K562 (cell line): ENCODE results near the gene NUTF2. TPM values are rescaled to one million over a fixed set of nuclear protein-coding genes. Genes with fewer than 3 reads are reported as not detected.

ENCODE experiments used
- ATAC-seq: fragments of 200-7000 bp; cut with Tn5 transposase; 3 replicates; pipeline ENCODE4 v1.9.1; 2020; ENCODE audit warnings: moderate library complexity
- BruUV-seq: library from RNA; stranded (reverse); fragments of 400-500 nt; replicated peaks from 2 replicates; lab custom pipeline; 2021; lab: Mats Ljungman, UMichigan
- CTCF ChIA-PET: fragments of 300-600 bp; formaldehyde crosslinking; extraction: SDS; loops from one replicate; lab custom pipeline; 2021; ENCODE audit warnings: low intra/inter-chr PET ratio; lab: Yijun Ruan, JAX
- POLR2A ChIA-PET: fragments of 300-600, 350-650 bp; sonication (Branson Sonifier 250); formaldehyde crosslinking; extraction: SDS; loops from one replicate; lab custom pipeline; 2021; ENCODE audit warnings: antibody characterized with exemption, inconsistent platforms; lab: Yijun Ruan, JAX
- DNase-seq, 4 experiments: peaks; one replicate each; pipeline versions ENCODE4 v3.0.0 to v3.0.0-alpha.2; 2011 to 2018; ENCODE audit warnings: low spot score in 3 of 4, mixed read lengths in 3 of 4; ENCODE audit errors: extremely low read depth in 1 of 4
- FAIRE-seq: peaks from 2 replicates; lab custom pipeline; 2011; peaks lifted over from hg19 to GRCh38; lab: Jason Lieb, UNC
- H2AFZ ChIP-seq: 2 replicates; pipeline ENCODE4 v1.6.0; 2011; ENCODE audit warnings: low read depth, low read length, control low read depth, inconsistent platforms
- H3K27ac ChIP-seq: fragments of 200-600 bp; 3 replicates; pipeline ENCODE4 v1.8.0; 2011; ENCODE audit warnings: low read depth, mild to moderate bottlenecking, control low read depth, inconsistent platforms, low read length, moderate library complexity, mixed read lengths; ENCODE audit errors: extremely low read depth
- H3K27me3 ChIP-seq, 2 experiments: fragments of 300-600 bp in 1 of 2; 2 replicates in 1 of 2; 3 replicates in 1 of 2; pipeline versions ENCODE4 v1.6.0 to v1.8.0; 2011; ENCODE audit warnings: inconsistent platforms in 2 of 2, low read length in 2 of 2, mild to moderate bottlenecking in 1 of 2, mixed read lengths in 1 of 2, moderate library complexity in 1 of 2; ENCODE audit not compliant: control insufficient read depth in 2 of 2, insufficient read depth in 2 of 2
- H3K36me3 ChIP-seq: fragments of 300-600 bp; 3 replicates; pipeline ENCODE4 v1.8.0; 2011; ENCODE audit warnings: mild to moderate bottlenecking, low read length, inconsistent platforms; ENCODE audit not compliant: control insufficient read depth, insufficient read depth
- H3K4me1 ChIP-seq, 2 experiments: fragments of 200-600 bp in 1 of 2; replicated peaks in 1 of 2; 2 replicates in 1 of 2; 3 replicates in 1 of 2; pipeline versions ENCODE4 v1.5.1 to v1.8.0; 2011; ENCODE audit warnings: inconsistent platforms in 2 of 2, low read length in 2 of 2, mild to moderate bottlenecking in 1 of 2, mixed read lengths in 1 of 2, moderate library complexity in 1 of 2; ENCODE audit not compliant: control insufficient read depth in 2 of 2, insufficient read depth in 2 of 2
- H3K4me2 ChIP-seq: 2 replicates; pipeline ENCODE4 v1.6.1; 2011; ENCODE audit warnings: low read length, control low read depth, inconsistent platforms, mixed read lengths; ENCODE audit not compliant: insufficient read depth
- H3K4me3 ChIP-seq: fragments of 200-600 bp; sonication (generic), shearing (Covaris generic); 2 replicates; pipeline ENCODE4 v1.5.1; 2016; ENCODE audit warnings: control low read depth, inconsistent platforms
- H3K79me2 ChIP-seq: fragments of 200-600 bp; 3 replicates; pipeline ENCODE4 v1.8.0; 2011; ENCODE audit warnings: low read length, inconsistent platforms; ENCODE audit not compliant: control insufficient read depth, insufficient read depth
- H3K9ac ChIP-seq, 2 experiments: 2 replicates each; pipeline versions ENCODE4 v1.6.0 to v1.6.1; 2011; ENCODE audit warnings: low read depth in 2 of 2, low read length in 2 of 2, control low read depth in 1 of 2, inconsistent platforms in 1 of 2, mild to moderate bottlenecking in 1 of 2, mixed read lengths in 1 of 2; ENCODE audit not compliant: insufficient read depth in 1 of 2
- H3K9me1 ChIP-seq: one replicate; pipeline ENCODE4 v1.6.0; 2011; ENCODE audit warnings: inconsistent platforms, mild to moderate bottlenecking, low read length, moderate library complexity; ENCODE audit not compliant: control insufficient read depth, insufficient read depth
- H3K9me3 ChIP-seq: replicated peaks from 2 replicates; pipeline ENCODE4 v1.5.1; 2011; ENCODE audit warnings: low read depth, low read length, inconsistent platforms; ENCODE audit not compliant: control insufficient read depth, insufficient read depth
- H4K20me1 ChIP-seq: replicated peaks from 2 replicates; pipeline ENCODE4 v1.6.1; 2011; ENCODE audit warnings: low read length, inconsistent platforms, mixed read lengths; ENCODE audit not compliant: control insufficient read depth, insufficient read depth
- BDP1 ChIP-seq: IDR thresholded peaks from 3 replicates; pipeline ENCODE4 v1.6.1; 2011; ENCODE audit not compliant: insufficient read length, insufficient read depth
- BRCA1 ChIP-seq, 2 experiments: fragments of 450-650 bp in 1 of 2; sonication (generic) in 1 of 2; formaldehyde crosslinking in 1 of 2; IDR thresholded peaks; 2 replicates each; pipeline versions ENCODE4 v1.5.0 to v1.6.1; 2017 to 2020; ENCODE audit warnings: mild to moderate bottlenecking in 1 of 2, missing genetic modification reagents in 1 of 2
- FOXO4 ChIP-seq: fragments of 450-650 bp; formaldehyde crosslinking; IDR thresholded peaks from 2 replicates; pipeline ENCODE4 v1.4.0; 2020; ENCODE audit warnings: mild to moderate bottlenecking, moderate library complexity
- PPARD ChIP-seq: fragments of 250-450 bp; sonication (Bioruptor Pico); IDR thresholded peaks from 2 replicates; pipeline ENCODE4 v1.8.0; 2022; ENCODE audit warnings: inconsistent platforms, mild to moderate bottlenecking, moderate library complexity
- RBM39 ChIP-seq: fragments of 200-400 bp; formaldehyde crosslinking; optimal IDR thresholded peaks from 2 replicates; pipeline ENCODE3; 2018; ENCODE audit warnings: low read depth, low read length
- SAFB2 ChIP-seq: fragments of 200-400 bp; formaldehyde crosslinking; IDR thresholded peaks from 2 replicates; pipeline ENCODE4 v1.6.1; 2018; ENCODE audit warnings: borderline replicate concordance, low read length, low read depth, moderate library complexity; ENCODE audit not compliant: severe bottlenecking
- SNAPC5 ChIP-seq: fragments of 250-450 bp; sonication (Bioruptor Pico); IDR thresholded peaks from 2 replicates; pipeline ENCODE4 v1.8.0; 2021; ENCODE audit warnings: moderate library complexity, mild to moderate bottlenecking, inconsistent platforms
- STAG1 ChIP-seq: sonication (generic); formaldehyde crosslinking; IDR thresholded peaks from 2 replicates; pipeline ENCODE4 v1.5.0; 2020; ENCODE audit warnings: missing genetic modification reagents, borderline replicate concordance
- TARDBP ChIP-seq: fragments of 450-650 bp; IDR thresholded peaks from 2 replicates; pipeline ENCODE4 v1.6.1; 2016
- WGBS: fragments of 100-300 bp; shearing (Covaris generic); methylation state at CpG from one replicate; pipeline ENCODE4 v1.1.6; 2016; ENCODE audit warnings: low coverage, mixed read lengths; ENCODE audit not compliant: insufficient coverage; ENCODE audit errors: missing lambda C conversion rate; 5-methylcytosine and 5-hydroxymethylcytosine counted together
- in situ Hi-C: fragments of 300-500 bp; cut with MboI; formaldehyde crosslinking; loops from 4 replicates; pipeline ENCODE4 v1.15.0; 2018; ENCODE audit warnings: inconsistent platforms, mixed read lengths
- intact Hi-C: fragments of 100-400 bp; cut with micrococcal nuclease; formaldehyde crosslinking; loops from 2 replicates; pipeline ENCODE4 v1.14.2; 2022
- polyA plus RNA-seq, 8 experiments: library from polyadenylated mRNA; depleted of rRNA in 4 of 8; stranded (reverse) in 5 of 8; unstranded in 3 of 8; fragments of >200 nt; fragmentation: Nextera tagmentation in 2 of 8; fragmentation: Illumina TruSeq in 1 of 8; extraction: Ambion mirVana in 2 of 8; extraction: Trizol in 1 of 8; gene quantifications; 2 replicates each; pipeline versions ENCODE4 v1.2.1 to v1.2.3, GENCODE V29; 2011 to 2014; ENCODE audit warnings: inconsistent platforms in 1 of 8, missing spikeins in 1 of 8
- total RNA-seq, 7 experiments: library from RNA; depleted of rRNA in 6 of 7; stranded (reverse); fragments of >200 nt in 6 of 7; fragmentation: Illumina TruSeq in 2 of 7; extraction: Trizol in 2 of 7; gene quantifications; 2 replicates each; pipeline versions ENCODE4 v1.2.1 to v1.2.3, GENCODE V29; 2011 to 2021; ENCODE audit warnings: low replicate concordance in 1 of 7

NUTF2 gene
- total and polyA plus RNA-seq, 9 of the 15 experiments (the other 6 are each of a cell fraction or from before 2014, with no cell fraction given), result 106 to 248 (median 147) TPM

GRCh38 chr16:67822511-67822910 is 24.2 kb upstream of the NUTF2 start (continued):
- TF ChIP-seq SAFB2 (no peak), RBM39 (no peak), STAG1 (no peak), BDP1 (no peak)

GRCh38 chr16:67825119-67825518 is 21.6 kb upstream of the NUTF2 start:
- peaks cover 0 to 13% of the 10 kb centered on the region in 2 experiments; a peak in 2 of 5 replicates for H3K4me1 ChIP-seq
- ATAC-seq, result no peak

More at GRCh38 chr16:67825119-67825518, 21.6 kb upstream of the NUTF2 start:
- Histone ChIP-seq H3K27me3 (no peaks in the 10 kb centered on the region), H3K9ac (peak overlapping the region in 1 of 2 experiments; percentile 76; a peak in 1 of 4 replicates), H2AFZ (no peak overlapping the region), H3K36me3 (peaks cover 34% of the 10 kb centered on the region; the same call in 2 of the 3 replicates), H3K27ac (no peak overlapping the region), H3K9me1 (peaks cover 5% of the 10 kb centered on the region), H3K4me3 (no peak overlapping the region), H3K9me3 (no peaks in the 10 kb centered on the region), H4K20me1 (no peaks in the 10 kb centered on the region; the same call in 1 of the 2 replicates), H3K79me2 (no peaks in the 10 kb centered on the region), H3K4me2 (no peak overlapping the region)
- POLR2A ChIA-PET, result interaction anchor here (0.7 to 3.2 kb wide), 2 partner anchors 9 to 44 kb away, joined by 4 to 19 read pairs; no protein-coding TSS in a partner anchor
- FAIRE-seq, result no peak
- 44% methylated on average over 8 of the region's 8 CpGs for WGBS
- no peak for DNase-seq
- in situ Hi-C loops (no loop called here), intact Hi-C loops (no loop called here)
- CTCF ChIA-PET, result no interaction called here
- TF ChIP-seq TARDBP (no peak), BRCA1 (IDR thresholded peaks at IDR 0.05) (no peak), BRCA1 (CRISPR knock-in tag; IDR thresholded peaks at IDR 0.05) (no peak), PPARD (CRISPR knock-in tag) (no peak), SNAPC5 (CRISPR knock-in tag) (no peak), FOXO4 (CRISPR knock-in tag) (no peak)
- no TSS peak for BruUV-seq
